ENCODE measurements around the gene RNF144A. TPM values are rescaled to one million over a fixed set of nuclear protein-coding genes. Genes with fewer than 3 reads are reported as not detected.

The RNF144A gene
- total and polyA plus RNA-seq, 2 experiments from 2014 or later = 5.4 to 10.1 TPM

GRCh38 chr2:7003895-7004294 is 86.7 kb downstream of the RNF144A start:
- H4K20me1 ChIP-seq (ENCODE audit: insufficient read depth, poor library complexity, severe bottlenecking) = no peaks in the 10 kb centered on the region
- no peak for TF ChIP-seq CTCF (IDR thresholded peaks at IDR 0.05; ENCODE audit: poor library complexity)
- TF ChIP-seq EZH2 (IDR thresholded peaks at IDR 0.05; ENCODE audit: borderline replicate concordance) = no peak
- TF ChIP-seq EZH2phosphoT487 (IDR thresholded peaks at IDR 0.05; ENCODE audit: low read depth, severe bottlenecking, unreplicated experiment) = no peak
- H3K36me3 ChIP-seq (replicated peaks; ENCODE audit: insufficient read depth, low read depth) = no peaks in the 10 kb centered on the region
- H3K27ac ChIP-seq = no peak overlapping the region
- no peaks in the 10 kb centered on the region for H3K9me2 ChIP-seq (replicated peaks; ENCODE audit: insufficient read depth)
- no peak overlapping the region for H2AFZ ChIP-seq
- H3K4me2 ChIP-seq = no peak overlapping the region
- H3K4me3 ChIP-seq = no peak overlapping the region
- no peaks in the 10 kb centered on the region for H3K79me2 ChIP-seq
- no peak for DNase-seq (ENCODE audit: low spot score)
- H3K27me3 ChIP-seq = no peaks in the 10 kb centered on the region
- peaks cover 7% of the 10 kb centered on the region for H3K4me1 ChIP-seq (ENCODE audit: insufficient read depth)
- H3K9me3 ChIP-seq (ENCODE audit: low read depth) = no peaks in the 10 kb centered on the region
- 100% methylated on average over 3 of the region's 3 CpGs for WGBS (ENCODE audit: low lambda C conversion rate, missing lambda C conversion rate)

- 90% methylated on average over 4 of the region's 4 CpGs for WGBS (ENCODE audit: low lambda C conversion rate, missing lambda C conversion rate)
Observed at GRCh38 chr2:7004636-7005035, 87.4 kb downstream of the RNF144A start.

GRCh38 chr2:7007488-7007845 is 90.3 kb downstream of the RNF144A start:
- no peak overlapping the region for H3K4me3 ChIP-seq
- no peaks in the 10 kb centered on the region for H3K36me3 ChIP-seq (replicated peaks; ENCODE audit: insufficient read depth, low read depth)
- TF ChIP-seq EZH2 (IDR thresholded peaks at IDR 0.05; ENCODE audit: borderline replicate concordance) = no peak
- no peak for TF ChIP-seq EZH2phosphoT487 (IDR thresholded peaks at IDR 0.05; ENCODE audit: low read depth, severe bottlenecking, unreplicated experiment)
- TF ChIP-seq CTCF (IDR thresholded peaks at IDR 0.05; ENCODE audit: poor library complexity) = no peak
- H3K4me1 ChIP-seq (ENCODE audit: insufficient read depth) = peaks cover 16% of the 10 kb centered on the region
- no peaks in the 10 kb centered on the region for H3K9me2 ChIP-seq (replicated peaks; ENCODE audit: insufficient read depth)
- H3K9me3 ChIP-seq (ENCODE audit: low read depth) = no peaks in the 10 kb centered on the region
- no peaks in the 10 kb centered on the region for H4K20me1 ChIP-seq (ENCODE audit: insufficient read depth, poor library complexity, severe bottlenecking)
- H3K4me2 ChIP-seq = no peak overlapping the region
- no peak overlapping the region for H3K27ac ChIP-seq
- H3K79me2 ChIP-seq = no peaks in the 10 kb centered on the region
- no peaks in the 10 kb centered on the region for H3K27me3 ChIP-seq
- DNase-seq (ENCODE audit: low spot score) = no peak
- no peak overlapping the region for H2AFZ ChIP-seq
- 98% methylated on average over 9 of the region's 9 CpGs for WGBS (ENCODE audit: low lambda C conversion rate, missing lambda C conversion rate)

More at GRCh38 chr2:7004636-7005035, 87.4 kb downstream of the RNF144A start:
- Histone ChIP-seq H3K27me3 (no peaks in the 10 kb centered on the region), H3K9me2 (replicated peaks; ENCODE audit: insufficient read depth) (no peaks in the 10 kb centered on the region), H3K4me1 (ENCODE audit: insufficient read depth) (peaks cover 9% of the 10 kb centered on the region), H3K27ac (no peak overlapping the region), H3K79me2 (no peaks in the 10 kb centered on the region), H4K20me1 (ENCODE audit: insufficient read depth, poor library complexity, severe bottlenecking) (no peaks in the 10 kb centered on the region), H2AFZ (no peak overlapping the region), H3K4me3 (no peak overlapping the region), H3K4me2 (no peak overlapping the region), H3K36me3 (replicated peaks; ENCODE audit: insufficient read depth, low read depth) (no peaks in the 10 kb centered on the region), H3K9me3 (ENCODE audit: low read depth) (no peaks in the 10 kb centered on the region)
- no peak for DNase-seq (ENCODE audit: low spot score)
- TF ChIP-seq CTCF (IDR thresholded peaks at IDR 0.05; ENCODE audit: poor library complexity) (no peak), EZH2 (IDR thresholded peaks at IDR 0.05; ENCODE audit: borderline replicate concordance) (no peak), EZH2phosphoT487 (IDR thresholded peaks at IDR 0.05; ENCODE audit: low read depth, severe bottlenecking, unreplicated experiment) (no peak)
